Calu3 (cell line): ENCODE measurements around the gene PRF1. TPM values are rescaled to one million over a fixed set of nuclear protein-coding genes. Genes with fewer than 3 reads are reported as not detected.

Source experiments
- BruUV-seq: library from RNA; stranded (reverse); fragments of 400-500 nt; replicated peaks from 2 replicates; lab custom pipeline; 2021; lab: Mats Ljungman, UMichigan
- CTCF ChIA-PET: fragments of 300-600 bp; sonication (Branson Sonifier 250); formaldehyde crosslinking; loops from one replicate; lab custom pipeline; 2022; ENCODE audit warnings: antibody characterized with exemption; lab: Charles Lee
- DNase-seq: peaks from one replicate; pipeline ENCODE4 v3.0.0; 2022
- H3K27ac Mint-ChIP-seq: one replicate; pipeline ENCODE4 v1.8.0; 2022; ENCODE audit warnings: mixed read lengths; ENCODE audit not compliant: unreplicated experiment
- H3K27me3 Mint-ChIP-seq: one replicate; pipeline ENCODE4 v1.8.0; 2022; ENCODE audit warnings: mixed read lengths; ENCODE audit not compliant: unreplicated experiment
- H3K36me3 Mint-ChIP-seq: one replicate; pipeline ENCODE4 v1.8.0; 2022; ENCODE audit warnings: mild to moderate bottlenecking, moderate library complexity, mixed read lengths; ENCODE audit not compliant: insufficient read depth, unreplicated experiment
- H3K4me1 Mint-ChIP-seq: one replicate; pipeline ENCODE4 v1.8.0; 2022; ENCODE audit warnings: mild to moderate bottlenecking, low read depth, mixed read lengths; ENCODE audit not compliant: unreplicated experiment
- H3K4me3 Mint-ChIP-seq: one replicate; pipeline ENCODE4 v1.8.0; 2022; ENCODE audit warnings: mild to moderate bottlenecking, low read depth, moderate library complexity, mixed read lengths; ENCODE audit not compliant: unreplicated experiment
- H3K9me3 Mint-ChIP-seq: one replicate; pipeline ENCODE4 v1.8.0; 2022; ENCODE audit warnings: low read depth, mixed read lengths; ENCODE audit not compliant: unreplicated experiment
- CTCF ChIP-seq: fragments of 200-600 bp; IDR thresholded peaks from one replicate; pipeline ENCODE4 v1.8.0; 2022; ENCODE audit warnings: antibody characterized with exemption; ENCODE audit not compliant: unreplicated experiment
- intact Hi-C: fragments of 100-400 bp; cut with micrococcal nuclease; formaldehyde crosslinking; loops from one replicate; pipeline ENCODE4 v1.10.0; 2022; ENCODE audit not compliant: unreplicated experiment
- total RNA-seq: library from RNA; stranded (reverse); gene quantifications from 2 replicates; pipeline ENCODE4 v1.2.3, GENCODE V29; 2022

PRF1 gene
- total RNA-seq, 1 experiment from 2014 or later, result not detected

GRCh38 chr10:70561558-70561957, 41.0 kb downstream of the PRF1 start:
- H3K27me3 Mint-ChIP-seq, result peaks cover 94% of the 10 kb centered on the region
- H3K36me3 Mint-ChIP-seq, result peaks cover 9% of the 10 kb centered on the region
- no TSS peak for BruUV-seq
- H3K27ac Mint-ChIP-seq, result no peak overlapping the region
- no peaks in the 10 kb centered on the region for H3K9me3 Mint-ChIP-seq
- peaks cover 20% of the 10 kb centered on the region for H3K4me1 Mint-ChIP-seq
- no peak overlapping the region for H3K4me3 Mint-ChIP-seq
- intact Hi-C loops, result no loop called here
- DNase-seq, result no peak
- no peak for TF ChIP-seq CTCF
- CTCF ChIA-PET, result interaction anchor here (0.6 to 0.9 kb wide), 3 partner anchors 10 to 14 kb away, joined by 3 to 8 read pairs (median 4); no protein-coding TSS in a partner anchor

- no peak for TF ChIP-seq CTCF
- H3K9me3 Mint-ChIP-seq, result no peaks in the 10 kb centered on the region
Measured at GRCh38 chr10:70561070-70561469, 41.5 kb downstream of the PRF1 start.

GRCh38 chr10:70560511-70560941, 42.0 kb downstream of the PRF1 start:
- no peak overlapping the region for H3K27ac Mint-ChIP-seq
- H3K27me3 Mint-ChIP-seq, result peaks cover 83% of the 10 kb centered on the region
- no peak for DNase-seq
- TF ChIP-seq CTCF, result no peak
- H3K9me3 Mint-ChIP-seq, result no peaks in the 10 kb centered on the region
- H3K36me3 Mint-ChIP-seq, result peaks cover 9% of the 10 kb centered on the region
- no peak overlapping the region for H3K4me3 Mint-ChIP-seq
- BruUV-seq, result no TSS peak
- intact Hi-C loops, result no loop called here
- CTCF ChIA-PET, result interaction anchor here (0.6 to 0.9 kb wide), 3 partner anchors 15 to 295 kb away, joined by 3 to 4 read pairs (median 4); no protein-coding TSS in a partner anchor
- peaks cover 20% of the 10 kb centered on the region for H3K4me1 Mint-ChIP-seq

More at GRCh38 chr10:70561070-70561469, 41.5 kb downstream of the PRF1 start:
- Mint-ChIP-seq H3K36me3 (peaks cover 9% of the 10 kb centered on the region), H3K27me3 (peaks cover 89% of the 10 kb centered on the region), H3K4me1 (peaks cover 20% of the 10 kb centered on the region), H3K4me3 (no peak overlapping the region), H3K27ac (no peak overlapping the region)
- no peak for DNase-seq
- CTCF ChIA-PET, result interaction anchor here (0.6 to 0.8 kb wide), 3 partner anchors 12 to 110 kb away, joined by 4 to 8 read pairs (median 4); no protein-coding TSS in a partner anchor
- no TSS peak for BruUV-seq
- intact Hi-C loops, result no loop called here

- BruUV-seq, result no TSS peak
- Mint-ChIP-seq H3K4me3 (no peak overlapping the region), H3K36me3 (peaks cover 9% of the 10 kb centered on the region), H3K27me3 (peaks cover 77% of the 10 kb centered on the region), H3K27ac (no peak overlapping the region), H3K9me3 (no peaks in the 10 kb centered on the region), H3K4me1 (peaks cover 20% of the 10 kb centered on the region)
- CTCF ChIA-PET, result interaction anchor here (0.9 to 1.3 kb wide), 2 partner anchors 32 to 295 kb away, joined by 3 to 5 read pairs; no protein-coding TSS in a partner anchor
- no peak for TF ChIP-seq CTCF
- intact Hi-C loops, result loop anchor here (1.0 kb wide), 1 partner anchor 18 kb away; no protein-coding TSS in a partner anchor
- no peak for DNase-seq
Measured at GRCh38 chr10:70559861-70560260, 42.7 kb downstream of the PRF1 start.
